OCI-LY7 (cell line): Measurements from ENCODE around the gene FRS2. TPM values are rescaled to one million over a fixed set of nuclear protein-coding genes. Genes with fewer than 3 reads are reported as not detected.

ENCODE experiments used
- BruUV-seq: library from RNA; stranded (reverse); fragments of 400-500 nt; replicated peaks from 2 replicates; lab custom pipeline; 2021; lab: Mats Ljungman, UMichigan
- CTCF ChIA-PET: fragments of 300-600 bp; sonication (Branson Sonifier 250); formaldehyde crosslinking; loops from one replicate; lab custom pipeline; 2022; ENCODE audit warnings: antibody characterized with exemption; ENCODE audit not compliant: unreplicated experiment; lab: Charles Lee
- POLR2A ChIA-PET: fragments of 300-600 bp; sonication (Branson Sonifier 250); formaldehyde crosslinking; loops from one replicate; lab custom pipeline; 2022; ENCODE audit warnings: antibody characterized with exemption; lab: Charles Lee
- DNase-seq: peaks from one replicate; pipeline ENCODE4 v3.0.0-alpha.2; 2015; ENCODE audit warnings: low spot score
- H2AFZ ChIP-seq: fragments of 200-600 bp; sonication (generic), shearing (Covaris generic); 2 replicates; pipeline ENCODE4 v1.6.1; 2014; ENCODE audit warnings: mild to moderate bottlenecking, antibody characterized with exemption, low read length, moderate library complexity
- H3K27ac ChIP-seq: fragments of 200-600 bp; sonication (generic); 2 replicates; pipeline ENCODE4 v1.5.1; 2014; ENCODE audit warnings: mixed run types, low read depth, mild to moderate bottlenecking, moderate library complexity, low read length, inconsistent platforms; ENCODE audit not compliant: poor library complexity, severe bottlenecking
- H3K36me3 ChIP-seq: fragments of 200-600 bp; sonication (generic); 2 replicates; pipeline ENCODE4 v1.6.1; 2014; ENCODE audit warnings: mild to moderate bottlenecking, antibody characterized with exemption, low read length, moderate library complexity, mixed read lengths; ENCODE audit not compliant: insufficient read depth
- H3K4me1 ChIP-seq: fragments of 200-600 bp; sonication (generic); 2 replicates; pipeline ENCODE4 v1.5.1; 2014; ENCODE audit warnings: mild to moderate bottlenecking, low read length; ENCODE audit not compliant: insufficient read depth, poor library complexity, severe bottlenecking
- H3K4me2 ChIP-seq: fragments of 200-600 bp; sonication (generic); 2 replicates; pipeline ENCODE4 v1.6.1; 2014; ENCODE audit warnings: mild to moderate bottlenecking, low read length
- H3K4me3 ChIP-seq: fragments of 200-600 bp; sonication (generic); 2 replicates; pipeline ENCODE4 v1.5.1; 2014; ENCODE audit warnings: mild to moderate bottlenecking, low read depth, low read length; ENCODE audit not compliant: poor library complexity, severe bottlenecking
- H3K79me2 ChIP-seq: fragments of 200-600 bp; sonication (generic); 2 replicates; pipeline ENCODE4 v1.6.1; 2016; ENCODE audit warnings: low read depth, mild to moderate bottlenecking, low read length, moderate library complexity, mixed read lengths; ENCODE audit not compliant: insufficient read depth
- H3K9me2 ChIP-seq: fragments of 200-600 bp; sonication (generic); 2 replicates; pipeline ENCODE4 v1.6.1; 2016; ENCODE audit warnings: mild to moderate bottlenecking, low read length, mixed read lengths; ENCODE audit not compliant: insufficient read depth
- H3K9me3 ChIP-seq: fragments of 200-600 bp; sonication (generic); 2 replicates; pipeline ENCODE4 v1.6.1; 2014; ENCODE audit warnings: mild to moderate bottlenecking, mixed run types, low read length, mixed read lengths
- H4K20me1 ChIP-seq: fragments of 200-600 bp; sonication (generic); 2 replicates; pipeline ENCODE4 v1.6.1; 2014; ENCODE audit warnings: mild to moderate bottlenecking, antibody characterized with exemption, low read length, moderate library complexity, mixed read lengths; ENCODE audit not compliant: insufficient read depth
- CTCF ChIP-seq: fragments of 200-600 bp; sonication (generic); conservative IDR thresholded peaks from 2 replicates; pipeline ENCODE4 v1.5.1; 2014; ENCODE audit warnings: mild to moderate bottlenecking, antibody characterized with exemption, low read length, moderate library complexity, mixed read lengths
- EZH2phosphoT487 ChIP-seq: fragments of 200-600 bp; sonication (generic); IDR thresholded peaks from 2 replicates; pipeline ENCODE4 v1.6.1; 2018; ENCODE audit warnings: low read depth, borderline replicate concordance, mild to moderate bottlenecking, mixed run types, antibody characterized with exemption, low read length, moderate library complexity, mixed read lengths
- intact Hi-C: fragments of 100-400 bp; cut with micrococcal nuclease; formaldehyde crosslinking; loops from one replicate; pipeline ENCODE4 v1.10.0; 2022; ENCODE audit not compliant: unreplicated experiment
- total RNA-seq, 2 experiments: library from RNA; depleted of rRNA in 1 of 2; stranded (reverse); fragments of >200 nt in 1 of 2; shearing (Covaris generic) in 1 of 2; gene quantifications; 2 replicates each; pipeline ENCODE4 v1.2.3, GENCODE V29; 2014 to 2022

FRS2 gene
- total RNA-seq, 2 experiments from 2014 or later = 11.1 to 18.5 TPM

- H3K9me3 ChIP-seq = no peaks in the 10 kb centered on the region
- no peaks in the 10 kb centered on the region for H4K20me1 ChIP-seq
- H3K27ac ChIP-seq = no peak overlapping the region
- ChIA-PET CTCF (no interaction called here), POLR2A (interaction anchor here (0.5 to 0.8 kb wide), 3 partner anchors 10 to 55 kb away, joined by 3 to 7 read pairs (median 4); no protein-coding TSS in a partner anchor)
- peaks cover 84% of the 10 kb centered on the region for H3K79me2 ChIP-seq
- no peak overlapping the region for H2AFZ ChIP-seq
- TF ChIP-seq CTCF = no peak
- TF ChIP-seq EZH2phosphoT487 = no peak
- H3K4me2 ChIP-seq = no peak overlapping the region
- peaks cover under 1% of the 10 kb centered on the region; the same call in 1 of the 2 replicates for H3K36me3 ChIP-seq
- no peak for DNase-seq
- no peak overlapping the region for H3K4me3 ChIP-seq
- no peaks in the 10 kb centered on the region for H3K4me1 ChIP-seq
- no peaks in the 10 kb centered on the region for H3K9me2 ChIP-seq
- intact Hi-C loops = no loop called here
- BruUV-seq = no TSS peak
Observed at GRCh38 chr12:69481133-69481532, 10.9 kb downstream of the FRS2 start.

GRCh38 chr12:69483700-69484099 lies 13.5 kb downstream of the FRS2 start:
- Histone ChIP-seq H3K36me3 (peaks cover 21% of the 10 kb centered on the region), H3K4me3 (no peak overlapping the region), H4K20me1 (no peaks in the 10 kb centered on the region; the same call in 1 of the 2 replicates), H3K4me1 (no peaks in the 10 kb centered on the region), H3K9me3 (peaks cover 9% of the 10 kb centered on the region; the same call in 1 of the 2 replicates), H3K9me2 (no peaks in the 10 kb centered on the region), H3K4me2 (no peak overlapping the region), H3K79me2 (peaks cover 79% of the 10 kb centered on the region), H3K27ac (no peak overlapping the region), H2AFZ (no peak overlapping the region)
- intact Hi-C loops = no loop called here
- ChIA-PET CTCF (no interaction called here), POLR2A (interaction anchor here (0.6 to 1.0 kb wide), 3 partner anchors 21 to 66 kb away, joined by 3 to 8 read pairs (median 3); no protein-coding TSS in a partner anchor)
- DNase-seq = no peak
- BruUV-seq = no TSS peak
- no peak for TF ChIP-seq EZH2phosphoT487
- no peak for TF ChIP-seq CTCF

GRCh38 chr12:69484428-69484827 lies 14.2 kb downstream of the FRS2 start:
- H3K27ac ChIP-seq = no peak overlapping the region
- H3K4me1 ChIP-seq = no peaks in the 10 kb centered on the region
- no peak for DNase-seq
- TF ChIP-seq CTCF (no peak), EZH2phosphoT487 (no peak)
- ChIA-PET CTCF (interaction anchor here (0.6 kb wide), 1 partner anchor 14 kb away, joined by 3 read pairs; the partner anchor contains the start of gene FRS2), POLR2A (interaction anchor here (0.6 to 0.9 kb wide), 3 partner anchors 29 to 1032 kb away, joined by 5 to 8 read pairs (median 5); no protein-coding TSS in a partner anchor)
- no peaks in the 10 kb centered on the region; the same call in 1 of the 2 replicates for H4K20me1 ChIP-seq
- H3K36me3 ChIP-seq = peaks cover 21% of the 10 kb centered on the region
- intact Hi-C loops = no loop called here
- no peak overlapping the region for H3K4me3 ChIP-seq
- H3K9me2 ChIP-seq = no peaks in the 10 kb centered on the region
- H3K4me2 ChIP-seq = no peak overlapping the region
- H3K9me3 ChIP-seq = peaks cover 9% of the 10 kb centered on the region; the same call in 1 of the 2 replicates
- H2AFZ ChIP-seq = no peak overlapping the region
- no TSS peak for BruUV-seq
- H3K79me2 ChIP-seq = peaks cover 73% of the 10 kb centered on the region
